LHCN-M2 (cell line): Measurements from ENCODE around the gene LACRT. TPM values are rescaled to one million over a fixed set of nuclear protein-coding genes. Genes with fewer than 3 reads are reported as not detected.

Experiments used
- total RNA-seq: library from RNA; depleted of rRNA; stranded (reverse); fragments of >200 nt; gene quantifications from 2 replicates; pipeline ENCODE4 v1.2.3, GENCODE V29; 2014; rRNA removed

Gene LACRT
- total RNA-seq, 1 experiment from 2014 or later: not detected

Other genes with a start within 250 kb of the LACRT start
- 202 and 242 TPM in 2 replicates for gene ITGA5, start 215.6 kb downstream of the LACRT start, total RNA-seq
- gene GTSF1, start 161.3 kb downstream of the LACRT start, total RNA-seq: not detected in 2 replicates
- not detected in 2 replicates for gene NCKAP1L, start 137.1 kb downstream of the LACRT start, total RNA-seq
- not detected in 2 replicates for gene PDE1B, start 85.3 kb downstream of the LACRT start, total RNA-seq
- gene PPP1R1A, start 46.2 kb downstream of the LACRT start, total RNA-seq: not detected in 2 replicates
- gene DCD, start 13.5 kb upstream of the LACRT start, total RNA-seq: not detected in 2 replicates
- not detected in 2 replicates for gene MUCL1, start 219.6 kb upstream of the LACRT start, total RNA-seq